ENCODE measurements around the gene CELF5. TPM values are rescaled to one million over a fixed set of nuclear protein-coding genes. Genes with fewer than 3 reads are reported as not detected.

The CELF5 gene
- total RNA-seq, 1 experiment from 2014 or later = 1.2 TPM

DNA sequence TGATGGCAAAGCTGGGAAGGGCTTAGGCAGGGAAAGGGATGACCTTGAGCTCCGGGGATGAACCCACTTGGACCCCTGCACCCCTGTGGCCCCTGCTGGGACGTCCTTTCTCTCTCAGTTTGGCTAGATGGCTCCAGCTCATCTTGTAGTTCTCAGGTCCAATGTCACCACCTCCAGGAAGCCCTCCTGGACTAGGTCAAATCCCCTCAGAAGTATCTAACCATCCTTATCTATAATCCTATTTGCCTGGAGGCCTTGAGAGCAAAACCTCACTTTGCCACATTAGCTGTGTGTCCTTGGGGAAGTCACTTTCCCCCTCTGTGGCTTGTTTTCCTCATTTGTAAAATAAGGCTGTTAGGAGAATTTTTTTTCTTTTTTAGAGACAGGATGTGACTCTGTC lies 99.2 kb downstream of the CELF5 start:
- in situ Hi-C loops (cut with HindIII; ENCODE audit: low pct_unique_long_range_greater_than_20kb, low sequenced_read_pairs) (no loop called here), intact Hi-C loops (cut with micrococcal nuclease; ENCODE audit: unreplicated experiment) (no loop called here)
- POLR2A ChIA-PET = no interaction called here
- CTCF ChIA-PET = no interaction called here
- H3K27ac ChIP-seq (ENCODE audit: low read length) = no peak overlapping the region
- H3K4me3 ChIP-seq (ENCODE audit: low read depth in 2 of 2, low read length in 2 of 2) = no peak overlapping the region
- DNase-seq (ENCODE audit: low read depth, low spot score) = no peak
- TF ChIP-seq POLR2AphosphoS5 (IDR thresholded peaks at IDR 0.05; ENCODE audit: low read depth, low read length) (no peak), SIN3A (IDR thresholded peaks at IDR 0.05; ENCODE audit: borderline replicate concordance, insufficient read depth, low read depth, low read length) (no peak), TCF7L2 (IDR thresholded peaks at IDR 0.05; ENCODE audit: low read depth, low read length) (no peak)
- TF ChIP-seq, protein P1, sequence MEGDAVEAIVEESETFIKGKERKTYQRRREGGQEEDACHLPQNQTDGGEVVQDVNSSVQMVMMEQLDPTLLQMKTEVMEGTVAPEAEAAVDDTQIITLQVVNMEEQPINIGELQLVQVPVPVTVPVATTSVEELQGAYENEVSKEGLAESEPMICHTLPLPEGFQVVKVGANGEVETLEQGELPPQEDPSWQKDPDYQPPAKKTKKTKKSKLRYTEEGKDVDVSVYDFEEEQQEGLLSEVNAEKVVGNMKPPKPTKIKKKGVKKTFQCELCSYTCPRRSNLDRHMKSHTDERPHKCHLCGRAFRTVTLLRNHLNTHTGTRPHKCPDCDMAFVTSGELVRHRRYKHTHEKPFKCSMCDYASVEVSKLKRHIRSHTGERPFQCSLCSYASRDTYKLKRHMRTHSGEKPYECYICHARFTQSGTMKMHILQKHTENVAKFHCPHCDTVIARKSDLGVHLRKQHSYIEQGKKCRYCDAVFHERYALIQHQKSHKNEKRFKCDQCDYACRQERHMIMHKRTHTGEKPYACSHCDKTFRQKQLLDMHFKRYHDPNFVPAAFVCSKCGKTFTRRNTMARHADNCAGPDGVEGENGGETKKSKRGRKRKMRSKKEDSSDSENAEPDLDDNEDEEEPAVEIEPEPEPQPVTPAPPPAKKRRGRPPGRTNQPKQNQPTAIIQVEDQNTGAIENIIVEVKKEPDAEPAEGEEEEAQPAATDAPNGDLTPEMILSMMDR (IDR thresholded peaks at IDR 0.05) = no peak
- TF ChIP-seq, protein P2, sequence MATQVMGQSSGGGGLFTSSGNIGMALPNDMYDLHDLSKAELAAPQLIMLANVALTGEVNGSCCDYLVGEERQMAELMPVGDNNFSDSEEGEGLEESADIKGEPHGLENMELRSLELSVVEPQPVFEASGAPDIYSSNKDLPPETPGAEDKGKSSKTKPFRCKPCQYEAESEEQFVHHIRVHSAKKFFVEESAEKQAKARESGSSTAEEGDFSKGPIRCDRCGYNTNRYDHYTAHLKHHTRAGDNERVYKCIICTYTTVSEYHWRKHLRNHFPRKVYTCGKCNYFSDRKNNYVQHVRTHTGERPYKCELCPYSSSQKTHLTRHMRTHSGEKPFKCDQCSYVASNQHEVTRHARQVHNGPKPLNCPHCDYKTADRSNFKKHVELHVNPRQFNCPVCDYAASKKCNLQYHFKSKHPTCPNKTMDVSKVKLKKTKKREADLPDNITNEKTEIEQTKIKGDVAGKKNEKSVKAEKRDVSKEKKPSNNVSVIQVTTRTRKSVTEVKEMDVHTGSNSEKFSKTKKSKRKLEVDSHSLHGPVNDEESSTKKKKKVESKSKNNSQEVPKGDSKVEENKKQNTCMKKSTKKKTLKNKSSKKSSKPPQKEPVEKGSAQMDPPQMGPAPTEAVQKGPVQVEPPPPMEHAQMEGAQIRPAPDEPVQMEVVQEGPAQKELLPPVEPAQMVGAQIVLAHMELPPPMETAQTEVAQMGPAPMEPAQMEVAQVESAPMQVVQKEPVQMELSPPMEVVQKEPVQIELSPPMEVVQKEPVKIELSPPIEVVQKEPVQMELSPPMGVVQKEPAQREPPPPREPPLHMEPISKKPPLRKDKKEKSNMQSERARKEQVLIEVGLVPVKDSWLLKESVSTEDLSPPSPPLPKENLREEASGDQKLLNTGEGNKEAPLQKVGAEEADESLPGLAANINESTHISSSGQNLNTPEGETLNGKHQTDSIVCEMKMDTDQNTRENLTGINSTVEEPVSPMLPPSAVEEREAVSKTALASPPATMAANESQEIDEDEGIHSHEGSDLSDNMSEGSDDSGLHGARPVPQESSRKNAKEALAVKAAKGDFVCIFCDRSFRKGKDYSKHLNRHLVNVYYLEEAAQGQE (IDR thresholded peaks at IDR 0.05; ENCODE audit: insufficient read depth in 1 of 2, low read depth in 2 of 2, low read length in 1 of 2) = no peak
- H3K36me3 ChIP-seq (ENCODE audit: control insufficient read depth, insufficient read depth, low read length) = no peaks in the 10 kb centered on the region
- no peaks in the 10 kb centered on the region for H3K4me1 ChIP-seq (ENCODE audit: control insufficient read depth, insufficient read depth, low read length)
- H3K9me3 ChIP-seq (ENCODE audit: control insufficient read depth, insufficient read depth, low read depth, low read length) = no peaks in the 10 kb centered on the region
- peaks cover 3% of the 10 kb centered on the region; the same call in 1 of the 2 replicates for H3K27me3 ChIP-seq (ENCODE audit: control insufficient read depth, insufficient read depth, low read length)
- no peak for ATAC-seq
- no TSS peak for BruUV-seq (replicated peaks)

DNA sequence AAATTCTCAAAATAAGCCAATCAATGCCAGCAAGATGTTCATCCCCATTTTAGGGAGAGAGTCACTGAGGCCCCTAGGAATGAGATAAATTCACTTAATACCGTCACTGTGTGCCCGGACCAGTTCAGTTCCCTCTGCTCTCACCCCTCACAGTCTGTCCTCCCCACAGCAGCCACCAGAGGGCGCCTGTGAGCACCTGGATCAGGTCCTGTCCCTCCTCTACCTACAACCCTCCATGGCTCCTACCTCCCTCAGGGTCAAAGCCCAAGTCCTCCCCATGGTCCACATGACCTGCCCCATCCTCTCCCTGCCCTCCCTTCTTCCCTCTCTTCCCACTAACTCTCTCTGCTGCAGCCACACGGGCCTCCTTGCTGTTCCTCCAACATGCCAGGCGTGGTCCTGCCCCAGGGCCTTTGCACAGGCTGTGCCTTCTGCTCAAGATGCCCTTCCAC lies 100.0 kb downstream of the CELF5 start:
- ATAC-seq (peak; percentile 73), DNase-seq (ENCODE audit: low read depth, low spot score) (peak; percentile 39)
- BruUV-seq (replicated peaks) = no TSS peak
- in situ Hi-C loops (cut with HindIII; ENCODE audit: low pct_unique_long_range_greater_than_20kb, low sequenced_read_pairs) (no loop called here), intact Hi-C loops (cut with micrococcal nuclease; ENCODE audit: unreplicated experiment) (no loop called here)
- Histone ChIP-seq H3K27ac (ENCODE audit: low read length) (no peak overlapping the region), H3K27me3 (ENCODE audit: control insufficient read depth, insufficient read depth, low read length) (peaks cover 3% of the 10 kb centered on the region; the same call in 1 of the 2 replicates), H3K4me1 (ENCODE audit: control insufficient read depth, insufficient read depth, low read length) (no peaks in the 10 kb centered on the region), H3K36me3 (ENCODE audit: control insufficient read depth, insufficient read depth, low read length) (no peaks in the 10 kb centered on the region), H3K4me3 (ENCODE audit: low read depth in 2 of 2, low read length in 2 of 2) (no peak overlapping the region), H3K9me3 (ENCODE audit: control insufficient read depth, insufficient read depth, low read depth, low read length) (no peaks in the 10 kb centered on the region)
- POLR2A ChIA-PET = no interaction called here
- TF ChIP-seq, protein P1 (IDR thresholded peaks at IDR 0.05) = peak; percentile 89
- no peak for TF ChIP-seq POLR2AphosphoS5 (IDR thresholded peaks at IDR 0.05; ENCODE audit: low read depth, low read length)
- CTCF ChIA-PET = no interaction called here
